HCT116 (cell line): ENCODE results near the gene ZNF3. TPM values are rescaled to one million over a fixed set of nuclear protein-coding genes. Genes with fewer than 3 reads are reported as not detected.

ENCODE experiments used
- ATAC-seq: fragments of 200-7000 bp; cut with Tn5 transposase; 2 replicates; pipeline ENCODE4 v1.9.1; 2020; ENCODE audit warnings: mild to moderate bottlenecking, moderate library complexity
- BruUV-seq: library from RNA; stranded (reverse); fragments of 400-500 nt; replicated peaks from 2 replicates; lab custom pipeline; 2021; lab: Mats Ljungman, UMichigan
- CTCF ChIA-PET: fragments of 300-600 bp; sonication (Branson Sonifier 250); formaldehyde crosslinking; loops from one replicate; lab custom pipeline; 2021; ENCODE audit warnings: antibody characterized with exemption; lab: Charles Lee
- POLR2A ChIA-PET: fragments of 300-600, 350-600 bp; sonication (Branson Sonifier 250); formaldehyde crosslinking; loops from one replicate; lab custom pipeline; 2021; ENCODE audit warnings: antibody characterized with exemption; lab: Charles Lee
- RAD21 ChIA-PET, 2 experiments: fragments of 300-600 bp; sonication (Branson Sonifier 250); formaldehyde crosslinking; loops; one replicate each; lab custom pipeline; 2023; ENCODE audit warnings: low total read pairs in 2 of 2; ENCODE audit not compliant: uncharacterized antibody in 2 of 2, unreplicated experiment in 2 of 2, low non-redundant PET in 1 of 2; lab: Charles Lee
- DNase-seq: peaks from one replicate; pipeline ENCODE4 v3.0.0-alpha.2; 2010; ENCODE audit warnings: low read depth, low spot score
- H2AFZ ChIP-seq: fragments of 200-600 bp; shearing (Covaris generic), sonication (generic); 2 replicates; pipeline ENCODE4 v1.6.1; 2017; ENCODE audit warnings: low read depth, mixed run types, mixed read lengths, antibody characterized with exemption, low read length; ENCODE audit not compliant: poor library complexity, severe bottlenecking
- H3K27ac ChIP-seq: 2 replicates; pipeline ENCODE4 v1.5.1; 2012; ENCODE audit warnings: low read depth, low read length
- H3K27me3 ChIP-seq: fragments of 200-600 bp; sonication (generic); 2 replicates; pipeline ENCODE4 v1.6.1; 2016; ENCODE audit warnings: mixed run types, low read length, mixed read lengths; ENCODE audit not compliant: insufficient read depth
- H3K36me3 ChIP-seq, 2 experiments: fragments of 200-500 bp in 1 of 2; fragments of 200-600 bp in 1 of 2; sonication (Bioruptor generic) in 1 of 2; sonication (generic) in 1 of 2; 2 replicates each; pipeline versions ENCODE4 v1.5.1 to v1.6.1; 2014 to 2016; ENCODE audit warnings: low read length in 2 of 2, inconsistent platforms in 1 of 2, mixed read lengths in 1 of 2, mixed run types in 1 of 2; ENCODE audit not compliant: insufficient read depth in 2 of 2, control insufficient read depth in 1 of 2
- H3K4me1 ChIP-seq, 2 experiments: fragments of 200-600 bp in 1 of 2; sonication (generic) in 1 of 2; 2 replicates each; pipeline versions ENCODE4 v1.5.1 to v1.6.1; 2012 to 2017; ENCODE audit warnings: low read length in 2 of 2, inconsistent platforms in 1 of 2, mild to moderate bottlenecking in 1 of 2, mixed read lengths in 1 of 2, mixed run types in 1 of 2, moderate library complexity in 1 of 2; ENCODE audit not compliant: insufficient read depth in 2 of 2, control insufficient read depth in 1 of 2
- H3K4me2 ChIP-seq: fragments of 200-600 bp; sonication (generic); 2 replicates; pipeline ENCODE4 v1.6.1; 2017; ENCODE audit warnings: mixed run types, low read length, mixed read lengths
- H3K4me3 ChIP-seq, 2 experiments: fragments of 200-600 bp in 1 of 2; sonication (generic) in 1 of 2; replicated peaks in 1 of 2; 2 replicates each; pipeline ENCODE4 v1.5.1; 2011 to 2016; ENCODE audit warnings: low read length in 2 of 2, control low read depth in 1 of 2, low read depth in 1 of 2, mild to moderate bottlenecking in 1 of 2, mixed read lengths in 1 of 2, mixed run types in 1 of 2
- H3K79me2 ChIP-seq: fragments of 200-600 bp; sonication (generic); 2 replicates; pipeline ENCODE4 v1.6.1; 2017; ENCODE audit warnings: mild to moderate bottlenecking, mixed run types, low read length, moderate library complexity, mixed read lengths; ENCODE audit not compliant: insufficient read depth
- H3K9ac ChIP-seq: fragments of 200-600 bp; sonication (generic); 2 replicates; pipeline ENCODE4 v1.6.1; 2016; ENCODE audit warnings: low read length, mixed read lengths
- H3K9me2 ChIP-seq: fragments of 200-600 bp; sonication (generic), shearing (Covaris generic); 2 replicates; pipeline ENCODE4 v1.6.1; 2017; ENCODE audit warnings: mixed run types, mild to moderate bottlenecking, moderate library complexity; ENCODE audit not compliant: insufficient read depth
- H3K9me3 ChIP-seq, 2 experiments: fragments of 200-500 bp in 1 of 2; fragments of 200-600 bp in 1 of 2; sonication (Bioruptor generic) in 1 of 2; sonication (generic) in 1 of 2; 2 replicates each; pipeline ENCODE4 v1.6.1; 2014 to 2017; ENCODE audit warnings: low read length in 2 of 2, mixed read lengths in 2 of 2, inconsistent platforms in 1 of 2, low read depth in 1 of 2, mild to moderate bottlenecking in 1 of 2, mixed run types in 1 of 2, moderate library complexity in 1 of 2; ENCODE audit not compliant: control insufficient read depth in 1 of 2, insufficient read depth in 1 of 2
- H4K20me1 ChIP-seq: fragments of 200-600 bp; sonication (generic), shearing (Covaris generic); 2 replicates; pipeline ENCODE4 v1.6.1; 2017; ENCODE audit warnings: mixed run types, mild to moderate bottlenecking, moderate library complexity; ENCODE audit not compliant: insufficient read depth
- CEBPB ChIP-seq: IDR thresholded peaks from 2 replicates; pipeline ENCODE4 v1.6.1; 2012; ENCODE audit warnings: low read depth
- EZH2 ChIP-seq: fragments of 200-600 bp; sonication (generic); IDR thresholded peaks from 2 replicates; pipeline ENCODE4 v1.6.1; 2017; ENCODE audit warnings: antibody characterized with exemption, mixed run types
- EZH2phosphoT487 ChIP-seq: fragments of 200-600 bp; IDR thresholded peaks from 2 replicates; pipeline ENCODE4 v1.6.1; 2018; ENCODE audit warnings: antibody characterized with exemption, borderline replicate concordance
- JUND ChIP-seq: IDR thresholded peaks from 2 replicates; pipeline ENCODE4 v1.6.1; 2012
- REST ChIP-seq: IDR thresholded peaks from 2 replicates; pipeline ENCODE4 v1.6.1; 2012; ENCODE audit warnings: low read depth
- TCF7L2 ChIP-seq: IDR thresholded peaks from 2 replicates; pipeline ENCODE4 v1.7.0; 2011; ENCODE audit warnings: borderline replicate concordance, inconsistent platforms; ENCODE audit not compliant: insufficient read depth, insufficient read length; ENCODE audit errors: extremely low read depth
- ZFX ChIP-seq: fragments of 450-650 bp; IDR thresholded peaks from 2 replicates; pipeline ENCODE4 v1.6.1; 2017
- ZNF274 ChIP-seq: fragments of 200-500 bp; sonication (Bioruptor generic); IDR thresholded peaks from 2 replicates; pipeline ENCODE4 v1.6.1; 2014; ENCODE audit warnings: mild to moderate bottlenecking, low read depth, low read length, inconsistent platforms
- intact Hi-C: fragments of 100-400 bp; cut with micrococcal nuclease; formaldehyde crosslinking; loops from 2 replicates; pipeline ENCODE4 v1.10.0; 2022
- total RNA-seq: library from RNA; stranded (reverse); gene quantifications from one replicate; pipeline ENCODE4 v1.2.1, GENCODE V29; 2021; ENCODE audit not compliant: unreplicated experiment

Gene ZNF3
- total RNA-seq, 1 experiment from 2014 or later: 28.2 TPM

- no peak for ATAC-seq
- ChIA-PET CTCF (no interaction called here), POLR2A (no interaction called here), RAD21 (interaction anchor here in 1 of 2 experiments (0.5 kb wide), 1 partner anchor 86 kb away, joined by 3 read pairs; no protein-coding TSS in a partner anchor)
- TF ChIP-seq EZH2 (no peak), TCF7L2 (no peak), EZH2phosphoT487 (no peak), ZFX (no peak), JUND (no peak), CEBPB (no peak), ZNF274 (no peak), REST (no peak)
- no peak for DNase-seq
- Histone ChIP-seq H3K4me3 (no peak overlapping the region), H3K79me2 (peaks cover 49% of the 10 kb centered on the region), H4K20me1 (no peaks in the 10 kb centered on the region), H3K27me3 (no peaks in the 10 kb centered on the region), H3K9ac (no peak overlapping the region), H3K27ac (no peak overlapping the region), H2AFZ (no peak overlapping the region), H3K4me1 (peaks cover 2 to 5% of the 10 kb centered on the region in 2 experiments; a peak in 3 of 4 replicates), H3K9me2 (no peaks in the 10 kb centered on the region), H3K9me3 (peaks cover 22 to 29% of the 10 kb centered on the region in 2 experiments; a peak in 3 of 4 replicates), H3K36me3 (peaks cover 81 to 90% of the 10 kb centered on the region in 2 experiments), H3K4me2 (no peak overlapping the region)
- intact Hi-C loops: no loop called here
- no TSS peak for BruUV-seq
Observed at GRCh38 chr7:100074841-100075240, 6.7 kb downstream of the ZNF3 start.
